OCI-M2 (cell line): ENCODE results near the gene CRYGA.
"Not testable (repeated sequence)": the region's sequence is repeated elsewhere in the genome, so short reads cannot be mapped to it uniquely, and the experiment has no call there.

Experiments
- DNase-seq: peaks from one replicate; lab custom pipeline; 2025; ENCODE audit not compliant: unreplicated experiment; lab: John Stamatoyannopoulos, UW

Gene CRYGA

DNA sequence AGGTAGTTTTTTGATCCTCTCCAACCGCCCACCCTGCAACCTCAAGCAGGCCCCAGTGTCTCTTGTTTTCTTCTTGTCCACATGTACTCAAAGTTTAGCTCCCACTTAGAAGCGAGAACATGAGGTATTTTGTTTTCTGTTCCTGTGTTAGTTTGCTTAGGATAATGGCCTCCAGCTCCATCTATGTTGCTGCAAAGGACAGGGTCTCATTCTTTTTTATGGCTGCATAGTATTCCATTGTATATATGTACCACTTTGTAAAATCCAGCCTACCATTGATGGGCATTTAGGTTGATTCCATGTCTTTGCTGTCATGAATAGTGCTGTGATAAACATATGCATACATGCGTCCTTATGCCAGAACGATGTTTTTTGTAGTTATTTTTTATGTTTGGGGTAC lies 36.3 kb downstream of the CRYGA start:
- no peak for DNase-seq

GRCh38 chr2:208125251-208125650 lies 38.1 kb downstream of the CRYGA start:
- DNase-seq = no peak

DNA sequence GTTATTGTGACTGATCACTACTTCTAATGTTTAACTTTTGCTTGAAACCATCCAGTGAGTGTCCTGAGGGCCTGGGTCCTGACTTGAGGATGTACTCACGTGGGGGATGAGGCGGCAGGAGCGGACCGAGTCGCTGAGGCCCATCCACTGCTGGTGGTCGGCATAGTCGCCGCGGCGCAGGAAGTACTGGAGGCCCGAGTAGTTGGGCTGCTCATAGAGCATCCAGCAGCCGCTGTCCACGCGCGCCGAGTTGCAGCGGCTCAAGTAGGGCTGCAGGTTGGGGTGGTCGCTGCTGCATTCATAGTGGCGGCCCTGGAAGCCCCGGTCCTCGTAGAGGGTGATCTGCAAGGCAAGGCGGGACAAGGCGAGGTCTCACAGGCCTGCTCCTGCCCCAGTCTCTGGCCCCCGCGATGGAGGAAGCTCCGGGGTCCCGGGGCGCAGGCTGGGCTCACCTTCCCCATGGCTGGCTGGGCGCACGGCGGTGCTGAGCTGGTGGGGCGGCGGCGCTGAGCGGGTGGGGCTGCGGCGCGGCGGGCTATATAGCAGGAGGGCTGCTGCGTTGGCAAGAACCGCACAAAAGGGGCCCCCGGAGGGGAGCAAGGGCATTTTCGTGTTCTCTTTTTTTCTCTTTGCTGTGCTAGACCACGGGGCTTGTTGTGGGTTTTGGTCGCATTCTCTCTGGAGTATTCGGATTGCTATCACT lies 39.2 kb downstream of the CRYGA start, which contains the start of gene CRYGD:
Gene CRYGD (minus strand): TSS at position 512 of the 703 bp plus-strand sequence. CDS start 51 bp downstream, at position 461.
- not testable (repeated sequence) for DNase-seq

DNA sequence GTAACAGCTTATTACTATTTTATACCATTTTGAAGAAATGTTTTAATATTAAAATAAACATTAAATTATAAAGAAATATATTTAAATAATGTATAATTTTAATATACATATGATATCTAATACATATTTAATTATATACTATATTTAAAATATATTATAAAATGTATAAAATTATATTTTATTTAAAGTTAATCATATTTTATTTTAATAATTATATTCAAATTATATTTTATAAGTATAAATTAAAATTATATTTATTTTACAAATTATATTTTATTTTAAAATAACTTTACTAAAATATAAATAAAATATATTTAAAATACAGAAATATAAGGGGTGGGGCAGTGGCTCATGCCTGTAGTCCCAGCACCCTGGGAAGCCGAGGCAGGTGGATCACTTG lies 41.1 kb downstream of the CRYGA start:
- no peak for DNase-seq

GRCh38 chr2:208118918-208119317 lies 44.5 kb downstream of the CRYGA start:
- no peak for DNase-seq

GRCh38 chr2:208117390-208117789 lies 46.0 kb downstream of the CRYGA start:
- DNase-seq = not testable (repeated sequence)

DNA sequence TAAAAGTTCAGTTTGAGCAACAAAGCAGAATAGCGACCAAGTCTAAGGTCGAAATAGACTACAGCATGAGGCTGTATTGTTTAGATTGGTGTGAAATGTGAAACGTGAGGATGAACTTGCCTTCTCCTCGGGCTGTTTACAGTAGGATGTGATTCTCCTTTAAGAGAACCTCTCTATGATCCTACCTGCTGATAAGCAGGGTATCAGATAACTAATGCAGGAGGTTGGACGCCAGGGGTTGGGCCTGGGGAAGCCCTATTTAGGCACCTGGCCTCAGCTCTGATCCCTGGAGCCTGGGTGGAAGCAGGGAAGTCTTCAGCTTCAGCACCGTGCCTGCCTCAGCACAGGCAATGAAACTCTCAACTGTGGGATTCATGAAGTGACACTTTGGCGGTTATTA lies 50.4 kb downstream of the CRYGA start:
- DNase-seq = no peak

- DNase-seq = not testable (repeated sequence)
Measured at GRCh38 chr2:208112273-208112745, 51.1 kb downstream of the CRYGA start.
